Stimulated activated CD8-positive, alpha-beta memory T cell treated with anti-CD3 and anti-CD28 coated beads, Interleukin-7, amount 100 ng/mL, for 4 hours (primary cell): ENCODE results near the gene PGLYRP2.

Experiments used
- DNase-seq, 2 donors: peaks; one replicate each; pipeline ENCODE4 v3.0.0-alpha.2; 2020; ENCODE audit warnings: low read depth in 2 of 2

Gene PGLYRP2

DNA sequence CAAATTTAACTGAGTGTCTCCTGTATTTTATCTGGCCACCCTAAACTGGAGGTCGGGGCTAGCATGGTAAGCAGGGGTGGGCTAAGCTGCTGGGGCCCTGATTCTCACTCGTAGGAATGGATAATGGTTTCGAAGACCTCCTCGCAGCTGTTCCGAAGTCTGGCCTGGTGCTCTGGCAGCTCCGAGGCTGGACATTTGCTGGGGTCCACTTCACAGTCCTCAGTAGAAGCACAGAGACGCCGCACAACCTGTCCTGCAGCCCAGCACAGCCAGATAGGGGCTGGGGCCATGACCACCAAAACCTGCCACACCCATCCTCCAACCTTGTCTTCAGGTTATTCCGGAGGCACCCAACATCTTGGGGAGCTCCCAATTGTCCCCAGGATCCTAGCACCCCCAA, 23.3 kb downstream of the PGLYRP2 start:
- no peak for DNase-seq

DNA sequence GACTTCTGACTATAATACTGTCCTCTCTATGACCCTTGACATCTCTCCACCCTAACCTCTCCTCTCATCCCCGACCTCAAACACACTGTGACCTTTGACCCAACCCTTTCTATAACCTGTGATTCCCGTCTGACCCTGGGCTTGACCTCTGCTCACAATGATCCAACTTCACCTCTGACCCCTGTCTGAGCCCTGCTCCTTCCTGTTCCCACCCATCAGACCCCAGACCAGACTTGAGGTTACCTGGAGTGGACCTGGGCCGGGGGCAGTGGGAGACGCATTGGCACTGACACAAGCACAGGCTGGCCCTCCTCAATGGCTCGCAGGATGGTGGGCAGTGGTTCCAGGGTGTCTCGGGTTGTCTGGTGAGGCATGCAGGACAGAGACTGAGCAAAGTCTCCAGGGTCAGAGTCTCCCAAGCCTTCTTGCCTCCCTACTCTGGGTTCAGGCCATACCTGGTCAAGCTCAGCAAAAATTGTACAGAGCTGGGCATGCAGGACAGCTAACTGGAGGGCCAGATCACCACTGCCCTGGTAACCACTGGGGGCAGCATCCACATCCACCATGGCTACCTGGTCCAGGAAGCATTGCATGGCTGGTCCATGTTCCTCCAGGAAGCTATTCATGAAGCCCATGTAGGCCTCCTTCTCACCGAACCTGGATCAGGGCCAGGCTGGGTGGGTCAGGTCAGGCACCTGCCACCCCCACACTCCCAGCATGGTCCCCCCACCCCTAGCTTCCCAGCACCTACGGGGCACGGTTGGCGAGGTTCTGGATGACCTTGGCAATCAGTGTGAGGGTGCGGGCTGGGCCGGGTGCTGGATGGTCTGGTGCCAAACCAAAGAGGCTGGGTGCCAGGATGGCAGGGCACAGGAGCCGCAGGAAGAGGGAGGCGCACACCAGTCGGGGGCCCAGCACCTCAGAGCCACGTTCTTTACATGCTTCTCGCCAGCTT, 25.1 kb downstream of the PGLYRP2 start:
- DNase-seq = no peak

DNA sequence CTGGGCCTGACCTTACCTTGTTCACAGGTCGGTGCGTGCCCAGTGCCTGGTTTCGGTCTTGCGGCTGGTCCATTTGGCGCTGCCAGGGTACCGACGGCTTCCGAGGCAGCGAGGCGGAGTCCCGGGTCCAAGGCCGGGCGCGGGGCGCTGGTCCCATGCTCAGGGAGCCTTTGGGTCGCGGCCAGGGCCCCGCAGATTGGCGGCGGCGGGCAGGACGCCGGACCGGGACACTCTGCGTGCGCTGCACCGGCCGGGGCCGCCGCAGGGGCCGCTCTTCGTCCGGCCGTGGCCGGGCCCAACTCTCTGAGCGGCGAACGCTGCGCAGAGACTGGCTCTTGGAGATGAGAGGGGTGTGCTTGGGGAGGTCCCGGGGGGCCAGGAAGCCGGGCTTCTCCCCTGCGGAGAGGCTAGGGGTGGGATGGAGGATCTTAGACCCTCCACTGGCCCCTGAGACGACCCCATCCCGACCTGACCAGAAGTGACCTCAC, 26.2 kb downstream of the PGLYRP2 start:
- DNase-seq = no peak

DNA sequence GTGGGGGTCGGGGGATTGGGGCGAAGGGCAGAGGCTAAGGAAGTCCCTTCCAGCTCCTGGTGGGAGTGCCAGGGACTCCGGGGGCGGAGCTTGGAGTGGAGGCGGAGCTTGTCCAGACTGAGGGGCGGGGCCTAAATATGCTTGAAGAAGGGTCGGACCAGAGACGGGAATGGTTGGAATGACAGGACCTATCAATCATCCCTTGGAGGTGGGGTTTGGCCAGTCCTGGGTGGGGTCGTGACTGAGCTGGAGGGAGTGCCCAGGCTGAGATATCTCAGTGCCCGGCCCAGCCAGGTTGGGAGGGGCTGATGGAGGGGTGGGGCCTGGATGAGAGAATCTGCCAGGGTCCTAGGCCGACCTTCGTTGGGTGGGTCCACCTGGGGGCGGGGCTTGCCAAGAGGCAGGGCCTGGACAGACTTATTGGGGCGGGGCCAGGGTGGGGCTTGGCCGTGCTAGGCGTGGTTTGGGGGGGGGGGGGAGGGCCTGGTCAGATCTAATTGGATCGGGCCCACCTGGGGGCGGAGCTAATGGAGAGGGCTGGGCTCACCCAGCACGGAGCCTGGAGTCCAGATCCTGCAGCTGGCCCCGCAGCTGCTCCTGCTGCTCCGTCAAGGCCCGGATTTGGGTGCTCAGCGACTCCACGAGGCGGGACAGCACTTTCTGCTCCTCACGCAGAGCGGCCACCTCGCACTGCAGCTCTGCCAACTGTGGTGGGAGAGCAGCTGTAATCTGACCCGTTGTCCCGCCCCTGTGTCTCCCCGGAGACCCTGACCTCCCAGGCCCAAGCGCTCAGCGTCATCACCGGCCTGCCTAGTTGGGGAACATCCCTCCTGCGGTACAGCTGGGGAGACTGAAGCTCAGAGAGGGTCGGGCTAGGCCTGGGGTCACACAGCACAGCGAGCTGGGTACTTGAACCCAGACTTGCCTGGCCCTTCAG, 26.9 kb downstream of the PGLYRP2 start:
- no peak for DNase-seq

DNA sequence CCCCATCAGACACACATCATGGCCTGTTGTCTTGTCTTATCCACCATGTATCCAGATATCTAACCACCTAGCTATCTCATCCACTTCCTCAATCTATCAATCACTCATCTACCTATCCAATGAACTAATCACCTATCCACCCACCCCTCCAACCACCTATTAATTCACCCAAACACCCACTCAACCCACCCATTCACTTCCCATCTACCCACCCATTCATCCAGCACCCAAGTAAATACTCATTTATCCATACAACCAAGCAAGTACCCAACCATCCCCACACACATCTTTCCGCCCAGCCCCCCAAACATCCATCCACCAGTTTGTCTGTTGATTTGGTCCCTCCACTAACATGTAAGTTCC, 28.8 kb downstream of the PGLYRP2 start:
- DNase-seq = no peak

DNA sequence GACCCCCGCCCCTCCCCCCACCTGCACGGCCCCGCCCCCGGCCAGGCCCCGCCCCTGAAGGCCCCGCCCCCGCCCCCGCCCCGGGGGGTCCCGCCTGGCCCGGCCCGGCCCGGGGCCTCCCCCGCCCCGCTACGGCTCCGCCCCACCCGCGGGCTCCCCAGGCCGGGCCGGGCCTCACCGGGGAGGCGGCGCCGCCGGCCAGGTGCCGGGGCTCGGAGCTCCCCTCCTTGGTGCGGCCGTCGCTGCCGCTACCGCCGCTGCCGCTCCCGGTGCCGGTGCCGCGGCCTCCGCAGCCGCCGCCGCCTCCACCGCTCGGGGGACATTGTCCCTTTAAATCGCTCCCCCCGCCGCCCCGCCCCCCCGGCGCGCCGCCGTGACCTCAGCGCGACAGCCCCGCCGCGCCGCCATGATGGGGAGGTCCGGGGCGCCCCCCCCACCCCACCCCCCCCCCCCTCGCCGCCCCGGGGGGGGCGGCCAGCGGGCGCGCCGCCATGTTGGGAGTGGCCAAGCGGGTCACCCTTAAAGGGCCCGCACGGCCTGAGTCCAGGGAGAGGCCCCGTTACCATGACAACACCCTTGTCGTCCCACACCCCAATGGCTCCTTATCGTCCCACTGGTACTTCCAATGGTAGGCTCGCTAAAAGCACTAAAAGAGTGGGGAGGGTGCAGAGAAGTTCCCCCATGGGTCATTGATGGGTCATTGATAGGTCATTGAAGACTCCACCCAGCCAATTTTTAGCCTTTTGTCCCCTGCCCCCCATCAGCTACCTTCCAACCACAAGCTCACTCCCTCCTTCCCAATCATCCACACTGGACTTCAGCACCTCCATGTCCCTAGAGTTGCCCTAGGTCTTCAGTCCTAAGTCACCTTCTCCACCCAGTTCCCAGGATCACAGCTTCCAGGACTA, 29.4 kb downstream of the PGLYRP2 start, which contains the start of gene WIZ:
TSS of gene WIZ (minus strand) at position 337 of the 908 bp plus-strand sequence. CDS start 1,649 bp downstream, outside the sequence.
- DNase-seq = peak; percentile 55 to 80

GRCh38 chr19:15448778-15449619, 30.3 kb downstream of the PGLYRP2 start:
- no peak for DNase-seq

GRCh38 chr19:15448044-15448777, 31.1 kb downstream of the PGLYRP2 start:
- DNase-seq = no peak

DNA sequence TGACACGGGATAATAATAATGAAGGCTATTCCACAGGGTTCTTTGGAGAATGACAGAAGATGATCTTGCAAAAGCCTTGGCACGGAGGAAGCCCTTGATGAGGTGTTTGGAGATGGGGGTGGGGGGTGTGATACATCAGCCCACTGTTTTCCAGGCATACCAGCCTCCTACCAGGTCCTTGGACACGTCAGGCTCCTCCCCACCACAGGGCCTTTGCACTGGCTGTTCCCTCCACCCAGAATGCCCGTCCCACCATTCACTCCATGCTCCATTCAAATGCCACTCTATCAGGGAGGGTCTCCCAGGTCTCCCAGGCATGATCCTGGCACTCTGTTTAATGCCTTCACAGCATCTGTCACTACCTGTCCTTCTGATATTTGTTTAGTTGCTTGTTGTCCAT, 32.2 kb downstream of the PGLYRP2 start:
- no peak for DNase-seq

DNA sequence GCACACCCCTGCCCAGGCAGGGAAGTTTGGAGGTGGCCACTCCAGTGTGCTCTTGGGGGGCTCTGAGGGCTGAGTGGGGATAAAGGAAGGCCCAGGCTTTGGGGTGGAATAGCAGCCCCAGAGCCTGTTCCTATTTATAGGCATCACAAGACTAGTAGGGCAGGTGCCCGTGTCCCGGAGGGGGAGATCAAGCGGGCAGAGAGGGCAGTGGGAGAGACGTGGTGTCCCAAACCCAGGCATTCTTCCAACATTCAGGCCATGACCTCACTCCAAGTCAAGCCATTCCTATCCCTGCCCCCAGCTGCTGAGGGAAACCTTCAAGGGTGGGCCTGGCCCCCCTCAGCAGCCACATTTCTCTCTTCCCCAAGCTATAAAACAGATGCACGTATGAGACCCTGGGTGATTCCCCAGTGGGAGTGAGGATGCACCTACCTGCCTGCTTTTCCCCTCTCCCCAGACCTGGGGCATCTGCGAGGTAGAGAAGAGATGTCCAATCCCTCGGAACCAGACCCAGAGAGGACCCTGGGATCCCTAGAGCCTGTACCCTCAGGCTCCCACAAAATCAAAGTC, 33.4 kb downstream of the PGLYRP2 start:
- no peak for DNase-seq

DNA sequence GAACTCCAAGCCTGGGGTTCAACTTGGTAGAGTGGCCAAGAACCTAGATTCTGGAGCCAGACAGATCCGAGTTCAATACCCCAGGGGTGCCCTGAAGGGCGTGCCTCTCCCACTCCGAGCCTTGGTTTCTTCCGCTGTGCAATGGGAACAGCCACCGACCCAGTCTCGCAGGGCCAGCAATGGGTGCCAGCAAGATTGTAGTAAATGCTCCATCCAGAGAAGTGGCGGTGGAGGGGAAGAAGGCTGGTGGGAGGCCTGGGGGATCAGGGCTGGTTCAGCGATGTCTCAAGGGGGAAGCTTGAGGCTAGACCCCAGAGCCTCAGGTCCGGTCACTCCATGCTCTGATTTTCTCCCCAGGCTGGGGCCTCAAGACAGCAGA, 34.1 kb downstream of the PGLYRP2 start:
- no peak for DNase-seq

- DNase-seq = no peak
These were observed 34.6 kb downstream of the PGLYRP2 start for GRCh38 chr19:15444505-15445226.

- DNase-seq = no peak
These were observed 35.5 kb downstream of the PGLYRP2 start for GRCh38 chr19:15443838-15444237.

DNA sequence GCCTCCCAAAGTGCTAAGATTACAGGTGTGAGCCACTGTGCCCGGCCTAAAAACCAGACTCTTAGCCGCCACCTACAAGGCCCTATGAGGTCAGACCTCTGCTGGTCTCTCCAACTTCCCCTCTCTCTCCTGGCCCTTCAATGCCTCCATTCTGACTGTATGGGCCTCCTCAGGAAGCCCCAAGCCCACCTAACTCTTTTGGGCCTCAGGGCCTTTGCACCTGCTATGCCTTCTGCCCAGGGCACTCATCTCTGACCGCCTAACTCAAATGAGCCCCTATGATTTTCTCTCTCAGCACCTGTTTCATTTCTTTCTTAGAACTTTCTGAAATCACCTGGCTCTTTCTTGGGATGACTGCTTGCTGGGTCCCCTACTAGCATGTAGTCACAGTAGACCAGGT, 36.0 kb downstream of the PGLYRP2 start:
- DNase-seq = no peak

- DNase-seq = no peak
These were observed 37.0 kb downstream of the PGLYRP2 start for GRCh38 chr19:15442142-15442920.

DNA sequence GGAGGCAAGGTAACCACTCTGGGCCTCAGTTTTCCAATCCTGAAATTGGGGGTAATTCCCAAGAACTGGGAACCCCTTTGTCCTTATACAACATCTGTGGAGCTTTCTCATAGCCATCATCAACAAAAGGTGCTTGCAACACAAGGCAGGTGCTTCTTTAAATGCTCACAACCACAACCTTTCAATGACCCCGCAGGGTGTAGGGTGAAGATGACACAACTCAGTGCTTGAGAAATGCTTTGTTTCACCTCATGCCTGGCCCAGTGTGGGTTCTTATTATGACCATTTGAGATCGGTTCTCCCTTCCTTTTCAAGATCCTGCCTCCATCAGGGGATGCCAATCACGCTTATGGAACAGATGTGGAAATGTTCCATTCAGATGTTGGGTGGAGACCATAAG, 38.0 kb downstream of the PGLYRP2 start:
- DNase-seq = no peak

DNA sequence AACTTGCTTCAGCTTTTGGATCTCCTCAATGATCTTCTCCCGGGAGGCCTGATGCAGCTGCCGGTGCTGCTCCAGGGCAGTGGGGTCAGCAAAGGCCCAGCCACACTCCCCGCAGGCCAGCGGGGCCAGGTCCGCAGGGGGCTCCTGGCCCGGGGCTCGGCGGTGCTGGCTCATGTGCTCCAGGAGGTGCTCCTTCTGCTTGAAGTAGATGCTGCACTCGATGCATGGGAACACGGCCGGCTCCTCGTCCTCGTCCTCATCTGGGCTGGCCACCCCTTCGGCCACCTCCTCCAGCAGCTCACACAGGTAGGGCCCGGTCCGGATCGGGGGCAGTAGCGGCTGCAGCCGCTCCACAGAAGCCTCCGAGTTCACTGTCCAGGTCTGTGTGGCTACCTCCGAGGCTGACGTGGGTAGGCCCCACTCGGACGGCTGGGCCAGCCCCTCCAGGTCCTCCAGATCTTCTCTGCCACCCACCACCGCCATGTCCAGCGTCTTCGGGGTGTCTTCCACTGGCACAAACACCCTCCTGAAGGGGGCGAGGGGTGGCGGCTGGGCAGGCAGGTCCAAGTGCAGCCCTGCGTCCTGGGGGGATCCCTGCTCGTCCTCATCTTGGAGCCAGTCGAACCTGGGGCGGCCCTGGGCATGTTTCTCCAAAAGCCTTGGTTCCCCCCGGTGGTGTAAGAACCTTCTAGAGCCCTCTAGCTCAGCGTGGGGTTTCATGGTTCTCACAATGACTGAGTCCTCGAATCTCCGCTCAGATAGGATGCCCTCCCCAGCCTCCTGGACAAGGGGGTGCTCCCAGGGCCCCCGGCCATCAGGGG, 39.3 kb downstream of the PGLYRP2 start:
- DNase-seq = no peak
